Fibroblast of lung (primary cell): Measurements from ENCODE around the gene AIPL1. TPM values are rescaled to one million over a fixed set of nuclear protein-coding genes. Genes with fewer than 3 reads are reported as not detected.

ENCODE experiments used
- DNase-seq, 2 donors: peaks; one replicate each; pipeline versions ENCODE4 v3.0.0 to v3.0.0-alpha.2; 2010; ENCODE audit warnings: low read depth in 2 of 2
- H2AFZ ChIP-seq: 2 replicates; pipeline ENCODE4 v1.5.1; 2012; ENCODE audit warnings: low read length, control low read depth, inconsistent platforms
- H3K27ac ChIP-seq: 2 replicates; pipeline ENCODE4 v1.5.1; 2011; ENCODE audit warnings: low read length, control low read depth; ENCODE audit not compliant: insufficient read depth
- H3K27me3 ChIP-seq: 2 replicates; pipeline ENCODE4 v1.5.1; 2011; ENCODE audit warnings: mild to moderate bottlenecking, low read length; ENCODE audit not compliant: control insufficient read depth, insufficient read depth
- H3K36me3 ChIP-seq: 2 replicates; pipeline ENCODE4 v1.5.1; 2011; ENCODE audit warnings: low read length; ENCODE audit not compliant: control insufficient read depth, insufficient read depth
- H3K4me1 ChIP-seq: 2 replicates; pipeline ENCODE4 v1.5.1; 2011; ENCODE audit warnings: low read length; ENCODE audit not compliant: control insufficient read depth, insufficient read depth; ENCODE audit errors: extremely low read depth
- H3K4me2 ChIP-seq: 2 replicates; pipeline ENCODE4 v1.5.1; 2011; ENCODE audit warnings: low read length, control low read depth; ENCODE audit not compliant: insufficient read depth; ENCODE audit errors: extremely low read depth
- H3K4me3 ChIP-seq, 4 experiments: fragments of 200-600 bp in 1 of 4; sonication (generic) in 1 of 4; replicated peaks in 1 of 4; 2 replicates each; pipeline ENCODE4 v1.5.1; 2011 to 2016; ENCODE audit warnings: low read length in 4 of 4, low read depth in 3 of 4, mild to moderate bottlenecking in 3 of 4, control low read depth in 2 of 4, inconsistent platforms in 1 of 4, mixed read lengths in 1 of 4; ENCODE audit not compliant: insufficient read depth in 1 of 4; ENCODE audit errors: control extremely low read depth in 1 of 4
- H3K79me2 ChIP-seq: 2 replicates; pipeline ENCODE4 v1.5.1; 2012; ENCODE audit warnings: mild to moderate bottlenecking, low read length, inconsistent platforms; ENCODE audit not compliant: control insufficient read depth, insufficient read depth
- H3K9ac ChIP-seq: 2 replicates; pipeline ENCODE4 v1.5.1; 2011; ENCODE audit warnings: mild to moderate bottlenecking, low read length, control low read depth; ENCODE audit not compliant: insufficient read depth
- H3K9me3 ChIP-seq: 2 replicates; pipeline ENCODE4 v1.5.1; 2012; ENCODE audit warnings: low read depth, low read length; ENCODE audit not compliant: control insufficient read depth, insufficient read depth
- H4K20me1 ChIP-seq: 2 replicates; pipeline ENCODE4 v1.5.1; 2011; ENCODE audit warnings: low read length; ENCODE audit not compliant: control insufficient read depth, insufficient read depth; ENCODE audit errors: extremely low read depth
- EZH2 ChIP-seq: IDR thresholded peaks from 2 replicates; pipeline ENCODE4 v1.5.1; 2012; ENCODE audit warnings: low read length, control low read depth, mild to moderate bottlenecking; ENCODE audit errors: missing control alignments
- polyA plus RNA-seq, 2 donors: library from polyadenylated mRNA; depleted of rRNA in 1 of 2; stranded (reverse) in 1 of 2; unstranded in 1 of 2; fragments of >200 nt; gene quantifications; 2 replicates each; pipeline ENCODE4 v1.2.1, GENCODE V29; 2011 to 2012; ENCODE audit warnings: missing spikeins in 1 of 2
- total RNA-seq: library from RNA; depleted of rRNA; stranded (reverse); fragments of >200 nt; gene quantifications from 2 replicates; pipeline ENCODE4 v1.2.1, GENCODE V29; 2014
- TF ChIP-seq, protein P1 (sequence below), 2 donors: IDR thresholded peaks in 1 of 2; conservative IDR thresholded peaks in 1 of 2; 1 replicate in 1 of 2; 2 replicates in 1 of 2; pipeline ENCODE4 v1.5.1; 2011 to 2012; ENCODE audit warnings: low read length in 2 of 2, control low read depth in 1 of 2, inconsistent platforms in 1 of 2, low read depth in 1 of 2, mild to moderate bottlenecking in 1 of 2

The AIPL1 gene
- total and polyA plus RNA-seq, 2 donors (not counting 1 experiment from before 2014, with no cell fraction given), result 0.05 TPM; not detected in 1

DNA sequence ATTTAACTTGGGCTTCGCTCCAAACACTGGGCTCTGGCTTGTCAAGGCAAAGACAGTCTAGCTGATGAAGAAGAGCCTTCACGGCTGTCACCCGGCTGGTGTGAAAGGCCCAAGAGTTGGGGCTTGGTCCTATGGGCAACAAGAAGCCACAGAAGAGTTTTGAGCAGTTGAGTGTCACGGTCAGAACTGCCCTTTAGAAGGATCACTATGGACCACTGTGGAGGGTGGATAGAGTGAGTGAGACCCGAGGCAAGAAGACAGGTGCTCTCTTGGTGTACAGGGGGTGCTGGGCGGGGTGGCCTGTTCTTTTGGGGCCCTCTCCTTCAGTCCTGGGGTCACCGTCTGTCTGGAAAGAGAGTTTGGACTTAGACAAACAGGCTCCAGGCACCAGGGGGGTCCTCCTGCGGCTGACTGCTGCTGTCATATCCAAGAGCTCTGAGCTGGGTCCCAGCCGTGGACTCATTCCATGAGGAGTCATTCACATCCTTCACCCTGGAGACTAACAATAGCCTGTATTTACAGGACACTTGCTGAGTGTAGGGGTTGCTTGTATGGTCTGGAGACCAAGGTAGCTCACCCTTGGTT lies 11.7 kb upstream of the AIPL1 start:
- Histone ChIP-seq H3K9ac (no peak overlapping the region), H3K4me2 (no peak overlapping the region), H3K79me2 (no peaks in the 10 kb centered on the region), H2AFZ (no peak overlapping the region), H3K27me3 (no peaks in the 10 kb centered on the region), H3K4me3 (no peak overlapping the region), H3K36me3 (peaks cover 3% of the 10 kb centered on the region), H3K27ac (no peak overlapping the region), H3K4me1 (peaks cover 9% of the 10 kb centered on the region), H3K9me3 (no peaks in the 10 kb centered on the region), H4K20me1 (no peaks in the 10 kb centered on the region)
- no peak for DNase-seq
- TF ChIP-seq, protein P1, sequence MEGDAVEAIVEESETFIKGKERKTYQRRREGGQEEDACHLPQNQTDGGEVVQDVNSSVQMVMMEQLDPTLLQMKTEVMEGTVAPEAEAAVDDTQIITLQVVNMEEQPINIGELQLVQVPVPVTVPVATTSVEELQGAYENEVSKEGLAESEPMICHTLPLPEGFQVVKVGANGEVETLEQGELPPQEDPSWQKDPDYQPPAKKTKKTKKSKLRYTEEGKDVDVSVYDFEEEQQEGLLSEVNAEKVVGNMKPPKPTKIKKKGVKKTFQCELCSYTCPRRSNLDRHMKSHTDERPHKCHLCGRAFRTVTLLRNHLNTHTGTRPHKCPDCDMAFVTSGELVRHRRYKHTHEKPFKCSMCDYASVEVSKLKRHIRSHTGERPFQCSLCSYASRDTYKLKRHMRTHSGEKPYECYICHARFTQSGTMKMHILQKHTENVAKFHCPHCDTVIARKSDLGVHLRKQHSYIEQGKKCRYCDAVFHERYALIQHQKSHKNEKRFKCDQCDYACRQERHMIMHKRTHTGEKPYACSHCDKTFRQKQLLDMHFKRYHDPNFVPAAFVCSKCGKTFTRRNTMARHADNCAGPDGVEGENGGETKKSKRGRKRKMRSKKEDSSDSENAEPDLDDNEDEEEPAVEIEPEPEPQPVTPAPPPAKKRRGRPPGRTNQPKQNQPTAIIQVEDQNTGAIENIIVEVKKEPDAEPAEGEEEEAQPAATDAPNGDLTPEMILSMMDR (conservative IDR thresholded peaks at IDR 0.05 in 1 of 2, IDR thresholded peaks at IDR 0.05 in 1 of 2; ENCODE audit: low read depth in 1 of 2, low read length in 2 of 2), result no peak
- no peak for TF ChIP-seq EZH2

DNA sequence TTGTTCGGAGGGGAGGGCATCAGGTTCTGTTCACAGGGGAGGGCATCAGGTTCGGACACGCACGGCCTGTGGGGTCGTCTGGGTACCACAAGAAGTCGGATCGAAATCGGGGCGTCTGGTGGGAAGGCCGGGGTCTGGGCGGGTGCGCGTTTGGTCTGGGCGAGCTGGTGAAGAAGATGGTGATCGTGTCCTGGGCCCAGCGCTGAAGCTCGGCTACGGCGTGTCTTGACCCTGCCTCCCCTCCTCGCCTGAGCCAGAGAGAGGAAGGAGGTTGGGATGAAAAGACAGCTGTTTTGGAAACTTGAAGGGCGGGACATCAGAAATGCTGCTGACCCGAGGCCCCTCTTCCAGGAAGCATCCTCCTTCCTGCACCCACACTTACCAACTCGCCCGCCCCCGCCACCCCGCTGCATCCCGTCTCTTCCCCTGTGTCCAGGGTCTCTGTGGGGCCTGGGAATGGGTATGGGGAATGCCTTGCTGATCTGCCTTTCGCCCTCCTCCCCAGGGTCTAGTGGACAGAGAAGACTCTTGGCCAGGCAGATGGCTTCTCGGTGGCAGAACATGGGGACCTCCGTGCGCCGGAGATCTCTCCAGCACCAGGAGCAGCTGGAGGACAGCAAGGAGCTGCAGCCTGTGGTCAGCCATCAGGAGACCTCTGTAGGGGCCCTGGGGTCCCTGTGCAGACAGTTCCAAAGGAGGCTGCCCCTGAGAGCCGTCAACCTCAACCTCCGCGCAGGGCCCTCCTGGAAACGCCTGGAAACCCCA lies 9.8 kb upstream of the AIPL1 start:
- Histone ChIP-seq H3K9me3 (no peaks in the 10 kb centered on the region), H3K27ac (peak overlapping the region; percentile 28), H2AFZ (peak overlapping the region; percentile 47), H4K20me1 (no peaks in the 10 kb centered on the region), H3K79me2 (no peaks in the 10 kb centered on the region), H3K4me3 (peak overlapping the region; percentile 56 to 79 (median 76)), H3K4me2 (peak overlapping the region; percentile 90), H3K4me1 (peaks cover 12% of the 10 kb centered on the region), H3K9ac (peak overlapping the region; percentile 40), H3K36me3 (peaks cover 3% of the 10 kb centered on the region), H3K27me3 (peaks cover 3% of the 10 kb centered on the region)
- DNase-seq, result no peak
- TF ChIP-seq EZH2, result no peak
- TF ChIP-seq, protein P1 (conservative IDR thresholded peaks at IDR 0.05 in 1 of 2, IDR thresholded peaks at IDR 0.05 in 1 of 2; ENCODE audit: low read depth in 1 of 2, low read length in 2 of 2), result no peak

DNA sequence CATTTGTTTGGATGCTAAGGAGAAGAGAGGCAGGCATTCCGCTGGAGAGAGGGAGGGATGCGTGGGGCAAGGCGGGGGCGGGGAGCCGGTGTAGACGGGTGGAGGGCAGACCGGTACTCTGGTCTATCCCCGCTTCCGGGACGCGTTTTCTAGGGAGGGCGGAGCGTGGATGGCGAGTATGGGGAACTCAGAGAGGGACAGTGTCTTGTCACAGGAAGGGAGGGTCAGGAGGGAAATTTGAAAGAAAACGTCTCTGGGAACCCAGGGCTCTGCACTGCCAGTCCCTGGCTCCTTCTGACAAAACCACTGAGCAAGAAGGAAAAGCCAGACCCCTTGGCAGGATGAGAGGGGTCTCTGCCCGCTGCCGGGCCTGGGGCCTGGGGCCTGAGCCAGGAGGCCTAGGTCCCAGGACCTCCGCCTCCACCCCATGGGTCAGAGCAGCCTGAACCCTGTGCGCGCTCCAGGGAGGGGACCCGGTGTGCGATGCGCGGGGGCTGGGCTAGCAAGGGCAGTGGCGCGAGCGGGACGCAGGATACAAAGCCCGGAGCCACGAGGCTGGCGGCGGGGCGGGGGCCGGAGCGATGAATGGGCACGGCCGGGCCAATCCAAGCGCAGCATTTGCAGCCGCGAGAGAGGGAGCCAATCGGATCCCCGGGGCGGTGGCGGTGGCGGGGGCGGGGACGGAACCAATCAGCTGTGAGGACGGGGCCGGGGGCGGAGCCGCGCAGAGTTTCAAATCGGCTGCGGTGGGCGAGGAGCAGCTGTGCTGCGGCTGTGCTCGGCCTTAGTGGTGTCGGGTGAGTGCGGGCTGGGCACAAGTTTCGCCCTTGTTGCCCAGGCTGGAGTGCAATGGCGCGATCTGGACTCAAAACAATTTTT lies 9.0 kb upstream of the AIPL1 start, which contains the start of gene PIMREG:
Gene PIMREG (plus strand): TSS at position 764 of the 879 bp plus-strand sequence. CDS start 656 bp downstream, outside the sequence.
- Histone ChIP-seq H3K79me2 (no peaks in the 10 kb centered on the region), H2AFZ (peak within 1 kb of the TSS; percentile 59), H3K4me3 (peak within 1 kb of the TSS; percentile 56 to 79 (median 76)), H3K4me2 (peak within 1 kb of the TSS; percentile 100), H3K9ac (peak within 1 kb of the TSS; percentile 55), H4K20me1 (no peaks in the 10 kb centered on the region), H3K27me3 (peaks cover 3% of the 10 kb centered on the region), H3K4me1 (peaks cover 12% of the 10 kb centered on the region), H3K9me3 (no peaks in the 10 kb centered on the region), H3K27ac (peak within 1 kb of the TSS; percentile 86), H3K36me3 (no peaks in the 10 kb centered on the region)
- DNase-seq, result peak; percentile 88 to 91
- TF ChIP-seq, protein P1 (conservative IDR thresholded peaks at IDR 0.05 in 1 of 2, IDR thresholded peaks at IDR 0.05 in 1 of 2; ENCODE audit: low read depth in 1 of 2, low read length in 2 of 2), result no peak
- TF ChIP-seq EZH2, result no peak
